HUES64 (cell line): Measurements from ENCODE around the gene ZKSCAN1. TPM values are rescaled to one million over a fixed set of nuclear protein-coding genes. Genes with fewer than 3 reads are reported as not detected.
A peak's percentile ranks its signal among the peaks of the same experiment; 100 is the strongest.
"Not testable (repeated sequence)": the region's sequence is repeated elsewhere in the genome, so short reads cannot be mapped to it uniquely, and the experiment has no call there.

Experiments
- H3K27ac ChIP-seq: 2 replicates; pipeline ENCODE4 v1.7.0; 2013; ENCODE audit warnings: low read depth, low read length, inconsistent platforms
- H3K27me3 ChIP-seq: 2 replicates; pipeline ENCODE4 v1.6.1; 2013; ENCODE audit warnings: mild to moderate bottlenecking, low read length; ENCODE audit not compliant: insufficient read depth
- H3K36me3 ChIP-seq: 2 replicates; pipeline ENCODE4 v1.6.1; 2013; ENCODE audit warnings: mild to moderate bottlenecking, low read length; ENCODE audit not compliant: insufficient read depth
- H3K4me1 ChIP-seq: 2 replicates; pipeline ENCODE4 v1.6.1; 2013; ENCODE audit warnings: mild to moderate bottlenecking, low read length, moderate library complexity; ENCODE audit not compliant: insufficient read depth
- H3K4me3 ChIP-seq: 2 replicates; pipeline ENCODE4 v1.5.1; 2013; ENCODE audit warnings: mild to moderate bottlenecking, low read length, moderate library complexity
- H3K9ac ChIP-seq: 2 replicates; pipeline ENCODE4 v1.6.1; 2013; ENCODE audit warnings: mild to moderate bottlenecking, low read depth, low read length
- H3K9me3 ChIP-seq: 2 replicates; pipeline ENCODE4 v1.6.1; 2013; ENCODE audit warnings: low read depth, low read length; ENCODE audit not compliant: insufficient read depth
- WGBS: fragments of 150-250, 120-280 bp; methylation state at CpG from one replicate; pipeline ENCODE4 v1.1.7; 2013; ENCODE audit warnings: missing lambda C conversion rate; 5-methylcytosine and 5-hydroxymethylcytosine counted together
- polyA plus RNA-seq, 2 experiments: library from polyadenylated mRNA; stranded (reverse); fragments of 50-300 nt; gene quantifications; one replicate each; pipeline ENCODE4 v1.2.3, GENCODE V29; 2013

ZKSCAN1 gene
- polyA plus RNA-seq (2013, experiment 1 of 2), result 10.4 TPM
- 15.3 TPM for polyA plus RNA-seq (2013, experiment 2 of 2)

- WGBS, result under 1% methylated on average over 65 of the region's 70 CpGs
- peak within 1 kb of the TSS; percentile 95 for H3K9ac ChIP-seq
- peak within 1 kb of the TSS; percentile 75 for H3K27ac ChIP-seq
- peak within 1 kb of the TSS; percentile 94 for H3K4me3 ChIP-seq
- no peaks in the 10 kb centered on the region for H3K27me3 ChIP-seq
- H3K9me3 ChIP-seq, result no peaks in the 10 kb centered on the region
- peaks cover 10% of the 10 kb centered on the region; the same call in 1 of the 2 replicates for H3K4me1 ChIP-seq
- peaks cover 8% of the 10 kb centered on the region; the same call in 1 of the 2 replicates for H3K36me3 ChIP-seq
Measured at GRCh38 chr7:100015232-100016214, at the start of gene ZKSCAN1. Gene ZKSCAN1, plus strand, starts transcription at chr7:100015596. Its CDS starts 7,911 bp downstream, at chr7:100023507.

GRCh38 chr7:99969298-99969697, 46.1 kb upstream of the ZKSCAN1 start:
- Histone ChIP-seq H3K9me3 (no peaks in the 10 kb centered on the region), H3K27me3 (no peaks in the 10 kb centered on the region), H3K4me1 (no peaks in the 10 kb centered on the region), H3K36me3 (no peaks in the 10 kb centered on the region), H3K27ac (no peak overlapping the region), H3K9ac (no peak overlapping the region), H3K4me3 (no peak overlapping the region)
- WGBS, result 91% methylated on average over 3 of the region's 3 CpGs

GRCh38 chr7:99969813-99970212, 45.6 kb upstream of the ZKSCAN1 start:
- H3K9ac ChIP-seq, H3K27ac ChIP-seq, H3K9me3 ChIP-seq, H3K27me3 ChIP-seq, H3K36me3 ChIP-seq, H3K4me1 ChIP-seq, H3K4me3 ChIP-seq: not testable (repeated sequence)
- WGBS, result 37% methylated on average over 1 of the region's 1 CpG

GRCh38 chr7:99971242-99971641, 44.2 kb upstream of the ZKSCAN1 start:
- Histone ChIP-seq H3K4me3 (no peak overlapping the region), H3K27ac (no peak overlapping the region), H3K9me3 (no peaks in the 10 kb centered on the region), H3K36me3 (no peaks in the 10 kb centered on the region), H3K27me3 (no peaks in the 10 kb centered on the region), H3K4me1 (no peaks in the 10 kb centered on the region), H3K9ac (no peak overlapping the region)
- 87% methylated on average over 4 of the region's 4 CpGs for WGBS

GRCh38 chr7:99973817-99974216, 41.6 kb upstream of the ZKSCAN1 start:
- H3K4me3 ChIP-seq, H3K36me3 ChIP-seq, H3K4me1 ChIP-seq, H3K27me3 ChIP-seq, H3K27ac ChIP-seq, H3K9ac ChIP-seq, H3K9me3 ChIP-seq: not testable (repeated sequence)
- 90% methylated on average over 7 of the region's 7 CpGs for WGBS

GRCh38 chr7:99974681-99975080, 40.7 kb upstream of the ZKSCAN1 start:
- Histone ChIP-seq H3K27ac (no peak overlapping the region), H3K9me3 (no peaks in the 10 kb centered on the region), H3K4me3 (no peak overlapping the region), H3K36me3 (no peaks in the 10 kb centered on the region), H3K9ac (no peak overlapping the region), H3K4me1 (no peaks in the 10 kb centered on the region), H3K27me3 (no peaks in the 10 kb centered on the region)
- 80% methylated on average over 1 of the region's 1 CpG for WGBS

GRCh38 chr7:99975782-99976521, 39.4 kb upstream of the ZKSCAN1 start, which contains the start of gene AZGP1:
Gene AZGP1, minus strand, starts transcription at chr7:99976031. Its CDS starts 11 bp downstream, at chr7:99976020.
- Histone ChIP-seq H3K36me3 (no peaks in the 10 kb centered on the region), H3K4me3 (no peak within 1 kb of the TSS), H3K4me1 (no peaks in the 10 kb centered on the region), H3K9ac (no peak within 1 kb of the TSS), H3K9me3 (no peaks in the 10 kb centered on the region), H3K27me3 (no peaks in the 10 kb centered on the region), H3K27ac (no peak within 1 kb of the TSS)
- 91% methylated on average over 5 of the region's 5 CpGs for WGBS

GRCh38 chr7:99976626-99977025, 38.8 kb upstream of the ZKSCAN1 start:
- no peaks in the 10 kb centered on the region for H3K4me1 ChIP-seq
- WGBS, result 83% methylated on average over 13 of the region's 13 CpGs
- no peak overlapping the region for H3K4me3 ChIP-seq

GRCh38 chr7:99979814-99980225, 35.6 kb upstream of the ZKSCAN1 start:
- not testable (repeated sequence) for H3K9ac ChIP-seq, H3K27ac ChIP-seq, H3K4me3 ChIP-seq, H3K27me3 ChIP-seq, H3K4me1 ChIP-seq, H3K36me3 ChIP-seq, H3K9me3 ChIP-seq
- WGBS, result 25% methylated on average over 10 of the region's 10 CpGs

More at GRCh38 chr7:99976626-99977025, 38.8 kb upstream of the ZKSCAN1 start:
- Histone ChIP-seq H3K36me3 (no peaks in the 10 kb centered on the region), H3K9me3 (no peaks in the 10 kb centered on the region), H3K9ac (no peak overlapping the region), H3K27me3 (no peaks in the 10 kb centered on the region), H3K27ac (no peak overlapping the region)

GRCh38 chr7:99980448-99980872, 34.9 kb upstream of the ZKSCAN1 start:
- not testable (repeated sequence) for H3K4me1 ChIP-seq, H3K9ac ChIP-seq, H3K36me3 ChIP-seq, H3K4me3 ChIP-seq, H3K27ac ChIP-seq, H3K9me3 ChIP-seq, H3K27me3 ChIP-seq
- WGBS, result 65% methylated on average over 4 of the region's 4 CpGs

GRCh38 chr7:99981066-99981465, 34.3 kb upstream of the ZKSCAN1 start:
- H3K36me3 ChIP-seq, H3K9ac ChIP-seq, H3K27me3 ChIP-seq, H3K27ac ChIP-seq, H3K4me3 ChIP-seq, H3K9me3 ChIP-seq, H3K4me1 ChIP-seq: not testable (repeated sequence)
- 89% methylated on average over 4 of the region's 7 CpGs for WGBS
